PC-3 (cell line): ENCODE results near the gene RECQL5. TPM values are rescaled to one million over a fixed set of nuclear protein-coding genes. Genes with fewer than 3 reads are reported as not detected.
A peak's percentile ranks its signal among the peaks of the same experiment; 100 is the strongest.

Experiments used
- ATAC-seq: fragments of 200-7000 bp; cut with Tn5 transposase; 2 replicates; pipeline ENCODE4 v1.9.1; 2020; ENCODE audit warnings: mild to moderate bottlenecking, moderate library complexity
- BruUV-seq: library from RNA; stranded (reverse); fragments of 400-500 nt; replicated peaks from 2 replicates; lab custom pipeline; 2021; lab: Mats Ljungman, UMichigan
- CTCF ChIA-PET: fragments of 300-600 bp; sonication (Branson Sonifier 250); formaldehyde crosslinking; loops from one replicate; lab custom pipeline; 2022; ENCODE audit warnings: antibody characterized with exemption; lab: Charles Lee
- POLR2A ChIA-PET: fragments of 300-600 bp; sonication (Branson Sonifier 250); formaldehyde crosslinking; loops from one replicate; lab custom pipeline; 2022; ENCODE audit warnings: antibody characterized with exemption; ENCODE audit not compliant: unreplicated experiment; lab: Charles Lee
- DNase-seq: peaks from one replicate; pipeline ENCODE4 v3.0.0-alpha.2; 2015
- H2AFZ ChIP-seq: fragments of 300-600 bp; sonication (generic); 2 replicates; pipeline ENCODE4 v1.6.0; 2016; ENCODE audit warnings: antibody characterized with exemption, low read length
- H3F3A ChIP-seq: fragments of 300-600 bp; sonication (generic); one replicate; pipeline ENCODE4 v1.6.0; 2017; ENCODE audit warnings: antibody characterized with exemption, low read length, control low read depth, mild to moderate bottlenecking; ENCODE audit not compliant: unreplicated experiment
- H3K27ac ChIP-seq: fragments of 300-600 bp; sonication (generic); 2 replicates; pipeline ENCODE4 v1.5.1; 2016; ENCODE audit warnings: mild to moderate bottlenecking, low read length
- H3K27me3 ChIP-seq: fragments of 300-600 bp; sonication (generic); 2 replicates; pipeline ENCODE4 v1.6.1; 2016; ENCODE audit warnings: low read length, mixed read lengths
- H3K36me3 ChIP-seq: fragments of 300-600 bp; sonication (generic); 2 replicates; pipeline ENCODE4 v1.6.1; 2016; ENCODE audit warnings: low read depth, mixed run types, low read length, mixed read lengths
- H3K4me1 ChIP-seq: fragments of 300-600 bp; sonication (generic); 2 replicates; pipeline ENCODE4 v1.5.1; 2016; ENCODE audit warnings: low read length; ENCODE audit not compliant: insufficient read depth
- H3K4me2 ChIP-seq: fragments of 300-600 bp; sonication (generic); 2 replicates; pipeline ENCODE4 v1.6.0; 2016; ENCODE audit warnings: low read length
- H3K4me3 ChIP-seq: fragments of 300-600 bp; sonication (generic); 2 replicates; pipeline ENCODE4 v1.5.1; 2016; ENCODE audit warnings: mild to moderate bottlenecking, low read length, mixed read lengths
- H3K79me2 ChIP-seq: fragments of 300-600 bp; sonication (generic); 2 replicates; pipeline ENCODE4 v1.6.1; 2017; ENCODE audit warnings: low read length, mixed read lengths
- H3K9ac ChIP-seq: fragments of 300-600 bp; sonication (generic); 2 replicates; pipeline ENCODE4 v1.6.0; 2016; ENCODE audit warnings: mild to moderate bottlenecking, low read length
- H3K9me2 ChIP-seq: fragments of 300-600 bp; sonication (generic); replicated peaks from 2 replicates; pipeline ENCODE4 v1.6.1; 2016; ENCODE audit warnings: mixed run types, low read length, mixed read lengths
- H3K9me3 ChIP-seq: fragments of 300-600 bp; sonication (generic); 2 replicates; pipeline ENCODE4 v1.6.1; 2016; ENCODE audit warnings: low read length, mixed read lengths
- H4K20me1 ChIP-seq: fragments of 300-600 bp; sonication (generic); 2 replicates; pipeline ENCODE4 v1.6.1; 2016; ENCODE audit warnings: low read length, mixed read lengths
- CTCF ChIP-seq: fragments of 300-600 bp; sonication (generic); conservative IDR thresholded peaks from 2 replicates; pipeline ENCODE4 v1.5.1; 2017; ENCODE audit warnings: antibody characterized with exemption, low read depth, mild to moderate bottlenecking, low read length
- EZH2 ChIP-seq: fragments of 300-600 bp; sonication (generic); IDR thresholded peaks from one replicate; pipeline ENCODE4 v1.6.1; 2017; ENCODE audit warnings: antibody characterized with exemption, mild to moderate bottlenecking, low read length; ENCODE audit not compliant: unreplicated experiment
- EZH2phosphoT487 ChIP-seq: fragments of 300-600 bp; sonication (generic); IDR thresholded peaks from 2 replicates; pipeline ENCODE4 v1.6.1; 2018; ENCODE audit warnings: mild to moderate bottlenecking, antibody characterized with exemption, low read length, borderline replicate concordance
- intact Hi-C: fragments of 100-400 bp; cut with micrococcal nuclease; formaldehyde crosslinking; loops from 2 replicates; pipeline ENCODE4 v1.9.0; 2023
- total RNA-seq: library from RNA; depleted of rRNA; stranded (reverse); fragments of >200 nt; gene quantifications from 2 replicates; pipeline ENCODE4 v1.2.3, GENCODE V29; 2014

Gene RECQL5
- total RNA-seq, 1 experiment from 2014 or later: 54.2 TPM

DNA sequence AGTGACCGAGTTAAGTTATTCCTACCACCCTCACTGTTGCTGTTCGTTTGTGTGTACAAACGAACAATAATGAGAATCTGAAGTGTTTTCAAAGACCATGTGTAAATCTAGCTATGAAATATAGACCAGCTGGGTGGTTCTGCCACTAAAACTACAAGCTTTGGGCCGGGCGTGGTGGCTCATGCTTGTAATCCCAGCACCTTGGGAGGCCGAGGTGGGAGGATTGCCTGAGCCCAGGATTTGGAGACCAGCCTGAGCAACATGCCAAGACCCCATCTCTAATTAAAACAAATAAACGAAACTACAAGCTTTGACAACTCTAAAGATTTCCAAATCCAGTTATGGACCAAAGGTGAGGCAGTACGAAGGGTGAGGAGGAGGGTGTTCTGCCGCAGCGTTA lies 973 bp downstream of the RECQL5 start:
- no peaks in the 10 kb centered on the region for H3K27me3 ChIP-seq
- peaks cover 19% of the 10 kb centered on the region for H3K4me1 ChIP-seq
- H3K4me2 ChIP-seq: peak overlapping the region; percentile 96
- intact Hi-C loops: no loop called here
- H3K27ac ChIP-seq: no peak overlapping the region
- CTCF ChIA-PET: interaction anchor here (1.4 kb wide), 1 partner anchor 33 kb away, joined by 4 read pairs; no protein-coding TSS in a partner anchor
- H3K9me3 ChIP-seq: no peaks in the 10 kb centered on the region
- no TSS peak for BruUV-seq
- H3F3A ChIP-seq: no peaks in the 10 kb centered on the region
- H2AFZ ChIP-seq: no peak overlapping the region
- H3K9ac ChIP-seq: peak overlapping the region; percentile 89
- POLR2A ChIA-PET: interaction anchor here (0.7 kb wide), 1 partner anchor 109 kb away, joined by 5 read pairs; no protein-coding TSS in a partner anchor
- peaks cover 54% of the 10 kb centered on the region for H3K79me2 ChIP-seq
- ATAC-seq (no peak), DNase-seq (no peak)
- H3K4me3 ChIP-seq: peak overlapping the region; percentile 88
- H4K20me1 ChIP-seq: peaks cover 12% of the 10 kb centered on the region; the same call in 1 of the 2 replicates
- no peak for TF ChIP-seq EZH2
- no peak for TF ChIP-seq CTCF
- no peak for TF ChIP-seq EZH2phosphoT487
- H3K36me3 ChIP-seq: peaks cover 28% of the 10 kb centered on the region
- H3K9me2 ChIP-seq: no peaks in the 10 kb centered on the region

GRCh38 chr17:75664099-75664549 lies 2.8 kb downstream of the RECQL5 start:
- DNase-seq: no peak
- POLR2A ChIA-PET: no interaction called here

More at GRCh38 chr17:75664099-75664549, 2.8 kb downstream of the RECQL5 start:
- Histone ChIP-seq H3K9me2 (no peaks in the 10 kb centered on the region), H3K9ac (no peak overlapping the region), H3F3A (no peaks in the 10 kb centered on the region), H3K4me3 (no peak overlapping the region), H4K20me1 (peaks cover 6% of the 10 kb centered on the region; the same call in 1 of the 2 replicates), H3K9me3 (no peaks in the 10 kb centered on the region), H3K4me2 (no peak overlapping the region), H2AFZ (no peak overlapping the region), H3K27ac (no peak overlapping the region), H3K79me2 (peaks cover 35% of the 10 kb centered on the region), H3K36me3 (peaks cover 17% of the 10 kb centered on the region), H3K27me3 (no peaks in the 10 kb centered on the region), H3K4me1 (peaks cover 19% of the 10 kb centered on the region)
- intact Hi-C loops: no loop called here
- no TSS peak for BruUV-seq
- TF ChIP-seq CTCF (no peak), EZH2phosphoT487 (no peak), EZH2 (no peak)
- ATAC-seq: no peak
- CTCF ChIA-PET: no interaction called here
